HEK293 (cell line): ENCODE data around the gene DVL1.

Source experiments
- HOXA7 ChIP-seq: sonication (generic); formaldehyde crosslinking; IDR thresholded peaks from 2 replicates; pipeline ENCODE4 v1.8.1; 2022; ENCODE audit warnings: missing genetic modification reagents, borderline replicate concordance
- MYNN ChIP-seq: fragments of 450-650 bp; formaldehyde crosslinking; IDR thresholded peaks from 2 replicates; pipeline ENCODE4 v1.5.1; 2016; ENCODE audit warnings: missing biosample characterization, missing genetic modification characterization, borderline replicate concordance
- SP2 ChIP-seq: fragments of 450-650 bp; formaldehyde crosslinking; IDR thresholded peaks from 2 replicates; pipeline ENCODE4 v1.5.1; 2016; ENCODE audit warnings: missing biosample characterization, missing genetic modification characterization
- ZBTB21 ChIP-seq: fragments of 450-650 bp; formaldehyde crosslinking; IDR thresholded peaks from 2 replicates; pipeline ENCODE4 v1.5.1; 2017; ENCODE audit warnings: missing biosample characterization, missing genetic modification characterization
- ZNF76 ChIP-seq: fragments of 450-650 bp; formaldehyde crosslinking; IDR thresholded peaks from 2 replicates; pipeline ENCODE4; 2016; ENCODE audit warnings: low read depth, missing biosample characterization, missing genetic modification characterization, borderline replicate concordance
- ZSCAN23 ChIP-seq: fragments of 450-650 bp; formaldehyde crosslinking; IDR thresholded peaks from 2 replicates; pipeline ENCODE4 v1.5.1; 2016; ENCODE audit warnings: missing biosample characterization, missing genetic modification characterization
- TF ChIP-seq, protein P1 (sequence below): fragments of 450-650 bp; formaldehyde crosslinking; IDR thresholded peaks from 2 replicates; pipeline ENCODE4 v1.5.1; 2016; ENCODE audit warnings: missing biosample characterization, missing genetic modification characterization

DNA sequence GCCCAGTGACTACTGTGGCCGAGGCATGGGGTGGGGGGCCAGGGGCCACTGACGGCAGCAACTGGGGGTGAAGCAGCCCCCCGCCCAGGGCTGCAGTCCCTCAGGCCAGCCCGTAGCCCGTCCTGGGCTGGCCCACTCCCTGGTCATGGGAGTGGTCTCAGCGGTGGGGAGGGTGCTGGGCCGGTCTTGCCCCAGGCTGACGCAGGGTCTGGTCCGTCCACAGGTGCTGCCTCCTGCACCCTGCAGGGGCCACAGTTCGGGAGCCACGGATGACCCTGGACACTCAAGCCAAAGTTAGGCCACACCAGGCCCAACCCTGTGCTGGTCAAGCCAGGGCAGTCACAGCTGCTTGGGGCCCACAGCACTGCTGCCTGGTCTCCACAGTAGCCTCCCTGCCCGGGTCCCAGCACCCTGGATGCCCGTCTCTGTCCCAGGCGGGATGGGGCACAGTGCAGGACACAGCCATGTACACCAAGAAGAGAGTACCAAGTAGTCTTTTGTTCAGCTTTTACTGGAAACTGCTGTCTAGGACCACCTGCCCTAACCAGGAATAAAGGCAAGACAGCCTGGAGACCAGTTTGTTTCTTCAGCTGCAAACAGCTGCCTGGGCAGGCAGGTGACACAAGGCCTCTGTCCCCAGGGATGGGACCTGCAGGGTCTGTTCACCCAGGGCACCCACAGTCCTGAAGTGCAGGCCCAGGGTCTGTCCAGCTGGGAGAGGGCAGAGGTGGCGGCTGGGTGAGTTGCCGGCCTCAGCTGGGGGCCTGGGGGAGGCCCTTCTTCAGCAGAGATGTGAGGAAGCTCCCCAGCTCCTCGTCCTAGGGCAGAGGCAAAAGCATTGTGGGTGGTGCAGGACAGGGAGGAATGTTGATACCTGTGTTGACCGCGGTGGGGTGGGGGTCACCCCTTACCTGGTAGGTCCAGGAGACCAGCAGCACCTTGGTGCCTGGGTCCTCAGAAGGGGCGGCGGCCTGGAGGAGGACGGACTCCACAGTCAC is 37.8 kb downstream of the DVL1 start:
- TF ChIP-seq ZBTB21 (no peak), HOXA7 (CRISPR knock-in tag) (no peak), ZSCAN23 (no peak), SP2 (tag by site-specific recombination) (no peak), MYNN (tag by site-specific recombination) (no peak), ZNF76 (tag by site-specific recombination) (no peak)
- TF ChIP-seq, protein P1, sequence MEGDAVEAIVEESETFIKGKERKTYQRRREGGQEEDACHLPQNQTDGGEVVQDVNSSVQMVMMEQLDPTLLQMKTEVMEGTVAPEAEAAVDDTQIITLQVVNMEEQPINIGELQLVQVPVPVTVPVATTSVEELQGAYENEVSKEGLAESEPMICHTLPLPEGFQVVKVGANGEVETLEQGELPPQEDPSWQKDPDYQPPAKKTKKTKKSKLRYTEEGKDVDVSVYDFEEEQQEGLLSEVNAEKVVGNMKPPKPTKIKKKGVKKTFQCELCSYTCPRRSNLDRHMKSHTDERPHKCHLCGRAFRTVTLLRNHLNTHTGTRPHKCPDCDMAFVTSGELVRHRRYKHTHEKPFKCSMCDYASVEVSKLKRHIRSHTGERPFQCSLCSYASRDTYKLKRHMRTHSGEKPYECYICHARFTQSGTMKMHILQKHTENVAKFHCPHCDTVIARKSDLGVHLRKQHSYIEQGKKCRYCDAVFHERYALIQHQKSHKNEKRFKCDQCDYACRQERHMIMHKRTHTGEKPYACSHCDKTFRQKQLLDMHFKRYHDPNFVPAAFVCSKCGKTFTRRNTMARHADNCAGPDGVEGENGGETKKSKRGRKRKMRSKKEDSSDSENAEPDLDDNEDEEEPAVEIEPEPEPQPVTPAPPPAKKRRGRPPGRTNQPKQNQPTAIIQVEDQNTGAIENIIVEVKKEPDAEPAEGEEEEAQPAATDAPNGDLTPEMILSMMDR, result no peak
